UCSD-AML1 (cell line): ENCODE data around the gene PLAAT3.
"Not testable (repeated sequence)": the region's sequence is repeated elsewhere in the genome, so short reads cannot be mapped to it uniquely, and the experiment has no call there.

Experiments used
- DNase-seq: peaks from one replicate; lab custom pipeline; 2025; ENCODE audit not compliant: unreplicated experiment; lab: John Stamatoyannopoulos, UW

PLAAT3 gene

GRCh38 chr11:63543711-63544110, 70.5 kb downstream of the PLAAT3 start:
- no peak for DNase-seq

- not testable (repeated sequence) for DNase-seq
These were observed 71.7 kb downstream of the PLAAT3 start for GRCh38 chr11:63542506-63542905.

- no peak for DNase-seq
These were observed 76.7 kb downstream of the PLAAT3 start for GRCh38 chr11:63537293-63538101.

GRCh38 chr11:63536669-63537292, 77.5 kb downstream of the PLAAT3 start, which contains the start of gene PLAAT4:
Gene PLAAT4 (plus strand): TSS chr11:63536808. CDS start chr11:63536869, 61 bp downstream.
- no peak for DNase-seq

DNA sequence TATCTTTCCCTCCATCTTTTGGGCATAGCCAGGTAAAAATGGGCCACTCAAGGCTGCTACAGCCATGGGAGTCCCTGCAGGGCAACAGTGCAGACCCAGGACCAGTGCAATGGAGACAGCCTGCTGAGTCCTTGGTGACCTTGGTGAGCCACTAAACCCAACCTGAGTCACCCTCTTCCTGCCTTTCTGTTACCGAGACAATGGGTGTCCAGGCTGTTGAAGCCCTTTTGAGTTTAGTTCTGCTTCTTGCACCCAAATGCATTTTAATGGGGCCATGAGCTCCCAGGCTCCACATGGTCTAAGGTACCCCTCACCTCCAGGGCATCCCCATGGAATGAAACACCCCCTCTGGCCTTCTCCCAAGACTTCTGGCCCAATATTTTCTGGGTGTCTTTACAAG, 78.5 kb downstream of the PLAAT3 start:
- no peak for DNase-seq

DNA sequence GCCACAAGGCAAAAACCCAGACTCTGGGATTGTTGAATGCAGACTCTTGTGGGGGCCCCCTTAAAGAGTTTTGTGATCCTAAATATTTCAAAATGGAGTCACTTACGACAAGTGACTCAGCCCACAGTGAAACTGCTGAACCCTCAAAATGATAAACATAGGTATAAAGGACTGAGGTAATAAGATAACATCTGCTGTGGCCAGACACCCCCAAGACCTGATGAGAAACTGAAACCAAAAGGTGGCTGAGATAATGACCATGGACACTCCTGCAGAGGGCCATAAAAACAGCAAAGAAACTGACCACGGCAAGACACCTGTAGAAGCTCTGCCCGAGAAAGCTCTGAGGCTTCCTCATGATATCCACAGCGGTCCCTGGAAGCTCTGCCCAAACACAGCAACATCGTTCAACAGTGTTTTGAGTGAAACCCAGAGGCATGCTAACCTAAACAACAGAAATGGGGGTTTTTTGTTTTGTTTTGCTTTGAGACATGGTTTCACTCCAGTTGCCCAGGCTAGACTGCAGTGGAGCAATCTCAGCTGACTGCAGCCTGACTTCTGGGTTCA, 79.3 kb downstream of the PLAAT3 start:
- DNase-seq: no peak

DNA sequence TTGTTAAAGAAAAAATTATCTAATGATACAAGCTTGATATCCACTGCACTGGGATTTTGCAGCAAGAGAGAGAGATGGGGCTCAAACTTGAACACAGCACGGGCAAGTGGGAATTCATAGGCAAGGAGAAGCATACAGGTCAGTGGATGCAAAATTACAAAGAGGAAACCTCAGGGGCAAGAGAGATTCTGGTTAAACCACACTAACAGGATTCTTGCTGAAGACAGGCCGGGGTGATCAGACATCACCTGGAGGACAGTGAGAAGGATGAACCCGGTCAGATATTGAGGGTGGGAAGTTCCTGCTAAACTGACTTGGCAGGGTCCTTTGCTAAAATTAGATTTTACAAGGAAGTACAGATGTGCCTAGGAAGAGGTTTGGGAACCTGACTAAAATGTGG, 80.2 kb downstream of the PLAAT3 start:
- no peak for DNase-seq

DNA sequence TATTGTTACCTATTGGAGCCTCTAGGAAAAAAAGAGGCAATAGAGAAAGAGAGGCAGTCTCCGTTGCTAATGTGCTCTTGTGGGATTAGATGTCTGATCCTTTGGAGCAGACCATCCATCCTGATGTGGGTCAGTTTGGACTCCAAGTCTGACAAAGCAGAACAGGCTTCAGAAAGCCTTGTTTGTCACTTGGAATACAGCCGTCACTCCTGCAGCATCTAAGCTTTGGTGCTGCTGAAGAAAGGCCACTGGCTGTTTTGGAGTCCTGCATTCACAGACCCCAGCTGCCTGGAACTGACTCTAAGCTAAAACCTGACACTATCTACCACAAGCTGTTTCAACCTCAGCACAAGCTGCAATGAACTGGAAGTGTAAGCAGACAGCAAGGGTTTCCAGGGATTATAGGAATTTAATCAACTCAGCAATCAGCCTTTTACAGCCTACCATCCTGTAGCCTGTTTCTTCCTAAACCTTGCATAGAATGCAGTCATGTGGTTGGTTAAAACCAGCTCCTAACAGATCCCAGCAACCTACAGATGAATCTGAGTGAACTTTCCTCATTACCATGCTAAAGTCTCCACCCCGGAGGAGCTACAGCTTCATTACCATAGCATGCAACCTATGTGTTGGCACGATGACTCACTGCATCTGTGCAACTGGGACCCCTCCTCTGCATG, 81.3 kb downstream of the PLAAT3 start:
- no peak for DNase-seq

DNA sequence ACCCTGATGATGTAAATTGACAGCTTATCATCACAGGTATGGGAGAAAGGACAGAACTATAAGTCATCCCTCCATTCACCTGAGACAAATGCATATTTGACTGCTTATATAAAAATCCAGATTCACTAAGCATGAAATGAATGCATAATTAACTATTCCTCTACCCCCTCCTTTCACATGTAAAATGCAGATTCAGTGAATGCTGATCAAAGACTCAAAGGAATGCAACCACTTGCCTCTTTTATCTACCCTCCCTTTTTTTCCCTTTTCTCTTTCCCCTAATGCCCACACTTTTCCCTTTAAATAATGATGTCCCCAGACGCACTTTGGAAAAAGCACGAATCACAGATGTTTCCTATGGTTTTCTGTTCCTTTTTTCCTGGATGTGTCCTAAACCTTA, 82.1 kb downstream of the PLAAT3 start:
- no peak for DNase-seq

- DNase-seq: not testable (repeated sequence)
These were observed 83.0 kb downstream of the PLAAT3 start for GRCh38 chr11:63531074-63531792.

DNA sequence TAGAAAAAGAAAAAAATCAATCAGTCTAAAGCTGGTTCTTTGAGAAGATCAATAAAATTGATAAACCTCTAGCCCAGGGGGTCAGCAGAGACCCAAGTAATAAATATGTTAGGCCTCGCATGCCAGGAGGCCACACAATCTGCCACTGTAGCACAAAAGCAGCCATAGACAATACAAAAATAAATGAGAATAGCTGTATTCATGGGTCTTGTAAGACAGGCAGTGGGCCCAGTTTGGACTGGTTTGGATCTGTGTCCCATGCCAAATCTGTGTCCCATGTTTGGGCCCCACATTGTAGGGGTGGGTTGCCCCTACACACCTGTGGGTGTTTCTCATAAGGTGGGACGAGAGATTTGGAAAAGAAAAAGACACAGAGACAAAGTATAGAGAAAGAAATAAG, 84.2 kb downstream of the PLAAT3 start:
- no peak for DNase-seq

DNA sequence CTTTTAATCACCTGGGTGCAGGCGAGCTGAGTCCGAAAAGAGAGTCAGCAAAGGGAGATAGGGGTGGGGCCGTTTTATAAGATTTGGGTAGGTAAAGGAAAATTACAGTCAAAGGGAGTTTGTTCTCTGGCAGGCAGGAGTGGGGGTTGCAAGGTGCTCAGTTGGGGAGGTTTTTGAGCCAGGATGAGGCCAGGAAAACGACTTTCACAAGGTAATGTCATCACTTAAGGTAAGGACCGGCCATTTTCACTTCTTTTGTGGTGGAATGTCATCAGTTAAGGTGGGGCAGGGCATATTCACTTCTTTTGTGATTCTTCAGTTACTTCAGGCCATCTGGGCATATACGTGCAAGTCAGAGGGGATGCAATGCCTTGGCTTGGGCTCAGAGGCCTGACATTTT, 84.9 kb downstream of the PLAAT3 start:
- not testable (repeated sequence) for DNase-seq

- not testable (repeated sequence) for DNase-seq
These were observed 85.4 kb downstream of the PLAAT3 start for GRCh38 chr11:63528729-63529278.

- not testable (repeated sequence) for DNase-seq
These were observed 86.1 kb downstream of the PLAAT3 start for GRCh38 chr11:63528156-63528555.

- no peak for DNase-seq
These were observed 86.6 kb downstream of the PLAAT3 start for GRCh38 chr11:63527667-63528066.
